Measurements from ENCODE around the gene MCRS1.

MCRS1 gene

DNA sequence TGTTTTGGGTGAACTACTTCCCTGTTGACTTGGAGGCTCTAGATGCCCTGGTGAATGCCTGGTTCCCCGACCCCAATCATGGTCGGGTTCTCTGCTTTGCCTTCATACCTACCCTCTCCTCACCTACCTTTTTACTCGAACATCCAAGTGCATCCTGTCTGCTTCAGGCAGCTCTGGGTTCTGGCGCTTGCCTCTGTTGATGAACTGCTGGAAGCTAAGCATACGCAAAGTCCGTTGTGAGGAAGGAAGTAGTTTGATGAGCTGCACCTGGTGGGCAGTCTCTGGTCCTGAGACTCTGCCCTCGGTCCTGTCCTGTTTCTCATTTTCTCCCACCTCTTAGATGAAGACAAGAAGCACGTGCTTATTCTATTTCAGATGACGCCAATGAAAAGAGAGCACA is 15.5 kb downstream of the MCRS1 start:
- no peak overlapping the region for H3K27ac ChIP-seq
- TF ChIP-seq CTCF (conservative IDR thresholded peaks at IDR 0.05) = no peak

- no peak for TF ChIP-seq CTCF (conservative IDR thresholded peaks at IDR 0.05)
- no peak overlapping the region for H3K27ac ChIP-seq
These were observed 15.9 kb downstream of the MCRS1 start for GRCh38 chr12:49552014-49552413.

DNA sequence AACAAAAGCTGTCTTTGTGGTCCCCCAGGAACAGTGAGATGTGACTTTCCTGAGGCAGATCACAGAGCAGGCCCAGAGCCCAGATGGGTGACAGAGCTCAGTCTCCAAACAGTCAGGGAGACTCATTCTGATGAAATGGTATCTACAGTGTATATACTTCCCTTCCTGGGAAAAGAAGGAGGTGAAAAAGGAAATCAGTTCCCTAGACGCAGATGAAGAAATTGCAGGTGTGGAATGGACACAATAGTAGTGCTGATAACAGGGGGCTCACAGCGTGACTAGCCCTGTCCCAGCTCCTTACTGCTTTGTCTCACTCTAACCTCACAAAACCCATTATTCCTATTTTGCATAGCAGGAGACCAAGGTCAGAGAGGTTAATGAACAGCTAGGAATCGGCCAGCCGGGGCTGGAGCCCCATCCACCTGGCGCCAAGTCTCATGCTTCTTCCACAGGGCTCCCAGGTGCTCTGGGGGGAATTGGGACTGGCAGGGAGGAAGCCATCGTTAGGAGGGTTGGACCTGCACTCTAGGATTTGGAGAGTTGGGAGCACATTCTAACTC is 17.2 kb downstream of the MCRS1 start:
- TF ChIP-seq CTCF (conservative IDR thresholded peaks at IDR 0.05) = no peak
- H3K27ac ChIP-seq = no peak overlapping the region

DNA sequence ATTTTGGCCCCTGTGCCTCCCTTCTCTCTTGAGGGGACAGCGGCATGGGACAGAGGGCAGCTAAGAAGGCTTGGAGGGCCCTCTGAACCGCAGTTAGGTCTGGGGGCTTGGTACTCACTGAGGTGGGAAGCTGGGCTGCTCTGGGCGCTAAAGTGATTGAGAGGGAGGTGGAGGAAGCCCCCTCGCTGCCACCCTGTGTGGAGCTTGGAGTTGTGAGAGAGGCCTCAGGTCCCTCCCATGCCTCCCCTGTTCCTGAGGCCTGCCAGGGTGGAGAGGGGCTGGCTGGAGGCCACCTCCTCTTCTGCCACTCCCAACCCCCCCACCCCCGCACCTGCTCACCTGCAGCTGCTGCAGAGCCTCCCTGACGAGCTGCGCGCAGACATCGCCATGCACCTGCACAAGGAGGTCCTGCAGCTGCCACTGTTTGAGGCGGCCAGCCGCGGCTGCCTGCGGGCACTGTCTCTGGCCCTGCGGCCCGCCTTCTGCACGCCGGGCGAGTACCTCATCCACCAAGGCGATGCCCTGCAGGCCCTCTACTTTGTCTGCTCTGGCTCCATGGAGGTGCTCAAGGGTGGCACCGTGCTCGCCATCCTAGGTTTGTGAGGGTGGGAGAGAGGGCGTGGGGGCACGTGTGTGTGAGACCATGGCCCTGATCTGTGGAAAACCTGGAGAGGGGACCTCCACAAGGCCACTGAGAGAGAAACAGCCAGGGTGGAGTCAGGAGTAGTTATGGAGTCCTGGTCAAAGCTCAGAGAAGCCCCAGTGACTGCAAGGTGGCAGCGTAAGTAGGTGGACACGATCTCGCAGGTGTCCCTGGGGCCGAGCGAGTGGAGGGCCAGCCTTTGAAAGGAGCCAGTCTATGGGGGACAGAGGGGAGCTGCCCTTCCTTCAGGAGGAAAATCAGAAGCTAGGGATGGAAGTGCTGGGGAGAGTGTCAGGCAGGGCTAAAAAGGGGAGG is 17.9 kb downstream of the MCRS1 start:
- no peak for TF ChIP-seq CTCF (conservative IDR thresholded peaks at IDR 0.05)
- H3K27ac ChIP-seq = no peak overlapping the region

- TF ChIP-seq CTCF (conservative IDR thresholded peaks at IDR 0.05) = peak; percentile 35
- no peak overlapping the region for H3K27ac ChIP-seq
These were observed 18.9 kb downstream of the MCRS1 start for GRCh38 chr12:49548822-49549648.

DNA sequence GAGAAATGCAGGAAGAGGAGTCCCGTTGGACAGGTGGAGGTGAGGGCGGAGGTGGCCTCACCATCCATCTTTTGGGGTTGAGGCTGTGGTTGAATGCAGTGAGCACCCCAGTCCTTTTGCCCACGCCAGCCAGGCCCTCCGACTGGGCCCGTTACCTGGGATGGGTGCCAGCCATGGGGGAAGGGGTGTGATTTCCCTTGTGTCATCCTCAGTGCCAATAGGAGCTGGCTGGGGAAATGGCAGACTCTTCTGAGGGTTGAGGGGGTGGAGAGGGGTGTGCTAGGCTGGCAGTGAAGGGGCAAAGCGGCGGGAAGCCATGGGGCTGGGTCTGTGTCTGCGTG is 19.5 kb downstream of the MCRS1 start:
- TF ChIP-seq CTCF (conservative IDR thresholded peaks at IDR 0.05) = no peak
- no peak overlapping the region for H3K27ac ChIP-seq

DNA sequence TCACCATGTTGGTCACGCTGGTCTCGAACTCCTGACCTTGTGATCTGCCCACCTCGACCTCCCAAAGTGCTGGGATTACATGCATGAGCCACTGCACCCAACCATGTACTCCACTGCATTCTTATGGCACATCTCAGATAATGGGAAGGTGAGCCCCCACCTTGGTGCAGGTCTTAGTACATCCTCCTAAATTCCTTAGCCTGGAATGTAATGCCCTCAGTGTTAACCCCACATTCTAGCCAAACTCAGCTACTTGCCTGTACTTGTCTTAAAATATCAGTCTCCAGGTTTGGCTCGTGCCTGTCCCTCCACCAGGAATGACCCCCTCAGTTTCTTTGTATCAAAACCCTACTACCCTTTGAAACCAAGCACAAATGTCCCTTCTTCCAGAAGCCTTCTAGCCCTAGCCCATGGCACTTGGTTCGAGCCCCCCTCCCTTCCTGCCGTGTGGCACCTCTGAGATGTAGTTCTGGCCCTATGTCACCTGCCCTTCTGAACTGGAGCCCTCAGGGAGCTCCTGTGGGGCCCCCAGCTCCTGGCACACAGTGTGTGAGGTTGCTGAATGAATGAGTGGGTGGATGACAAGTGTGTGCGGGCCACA is 20.8 kb downstream of the MCRS1 start:
- no peak overlapping the region for H3K27ac ChIP-seq
- TF ChIP-seq CTCF (conservative IDR thresholded peaks at IDR 0.05) = no peak

Measured in VCaP (cell line).